ENCODE data around the gene ZNF592.
A peak's percentile ranks its signal among the peaks of the same experiment; 100 is the strongest.

The ZNF592 gene

DNA sequence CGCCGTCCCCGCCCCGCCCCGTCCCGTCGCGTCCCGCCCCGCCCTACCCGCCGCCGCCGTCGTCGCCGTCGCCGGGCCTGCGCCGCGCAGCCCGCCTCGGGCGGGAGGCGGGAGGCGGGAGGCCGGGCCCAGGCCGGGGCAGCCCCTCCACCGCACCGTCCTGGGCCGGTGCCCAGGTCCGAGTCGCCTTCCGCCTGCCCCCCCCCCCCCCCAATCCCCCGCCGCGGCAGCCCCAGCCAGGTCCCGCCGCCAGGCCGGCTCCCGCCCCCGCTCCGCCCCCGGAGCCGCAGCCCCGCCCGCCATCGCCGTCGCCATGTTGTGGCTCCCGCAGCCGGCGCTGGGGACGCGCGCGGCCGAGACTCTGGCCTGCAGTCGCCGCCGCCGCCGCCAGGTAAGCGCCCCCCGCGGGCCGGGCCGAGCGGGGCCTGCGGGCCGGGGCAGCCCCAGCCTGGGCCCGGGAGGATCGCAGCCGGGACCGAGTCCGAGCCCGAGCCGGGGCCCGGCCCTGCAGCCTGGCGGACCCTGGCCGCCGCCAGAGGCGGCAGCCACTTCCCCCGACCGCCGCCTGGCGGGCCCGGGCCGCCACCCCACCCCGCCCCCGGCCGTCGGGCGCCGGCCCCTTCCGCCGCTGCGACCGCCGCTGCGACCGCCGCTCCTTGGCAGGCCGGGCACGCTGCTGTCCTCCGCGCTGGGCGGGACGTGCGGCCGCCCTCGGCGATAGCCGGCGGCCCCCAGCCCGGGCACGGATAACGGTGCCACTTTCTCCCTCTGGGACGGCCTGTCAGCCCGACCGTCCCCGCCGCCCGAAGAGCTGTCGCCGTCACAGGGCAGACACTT is at the start of gene ZNF592:
ZNF592 (plus strand) TSS at position 319 of the 837 bp plus-strand sequence. CDS start 34,084 bp downstream, outside the sequence.
- intact Hi-C loops (cut with micrococcal nuclease), result loop anchor here (1.0 kb wide), 2 partner anchors 32 to 94 kb away; partner anchors contain the start of genes SEC11A and WDR73
- Mint-ChIP-seq H3K4me3 (peak within 1 kb of the TSS; percentile 97), H3K27ac (peak within 1 kb of the TSS; percentile 98)

DNA sequence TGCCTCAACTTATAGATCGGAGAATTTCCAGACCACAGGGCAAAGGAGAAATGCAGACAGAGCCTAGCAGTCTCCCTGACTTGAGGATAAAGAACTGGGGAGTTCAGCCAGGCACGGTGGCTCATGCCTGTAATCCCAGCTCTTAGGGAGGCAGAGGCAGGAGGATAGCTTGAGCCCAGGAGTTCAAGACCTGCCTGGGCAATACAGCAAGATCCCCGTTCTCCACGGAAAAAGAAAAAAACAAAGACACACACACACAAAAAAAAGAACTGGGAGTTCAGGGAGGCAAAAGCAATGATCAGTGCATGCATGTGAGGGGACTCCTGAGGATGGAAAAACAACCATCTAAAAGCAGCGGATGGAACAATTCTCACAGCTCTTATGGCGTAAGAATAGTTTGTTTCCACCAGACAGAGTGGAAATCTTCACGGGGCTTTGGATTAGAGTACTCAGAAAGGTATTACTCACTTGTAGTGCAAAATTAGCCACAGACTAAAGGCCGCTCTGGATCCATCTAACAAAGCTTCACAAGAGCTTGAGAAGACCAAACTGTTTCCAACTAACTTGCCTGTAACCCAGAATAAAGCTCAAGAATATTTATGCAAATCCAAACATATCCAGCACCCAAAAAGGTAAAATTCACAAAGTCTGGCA is 48.7 kb upstream of the ZNF592 start:
- peak overlapping the region; percentile 62 for H3K27ac Mint-ChIP-seq
- H3K4me1 Mint-ChIP-seq (ENCODE audit: low read depth), result peaks cover 44% of the 10 kb centered on the region
- H3K4me3 Mint-ChIP-seq, result no peak overlapping the region
- peaks cover 18% of the 10 kb centered on the region for H3K36me3 Mint-ChIP-seq (ENCODE audit: low read depth)
- H3K9me3 Mint-ChIP-seq, result no peaks in the 10 kb centered on the region
- no peaks in the 10 kb centered on the region for H3K27me3 Mint-ChIP-seq
- intact Hi-C loops (cut with micrococcal nuclease), result no loop called here

More for the DNA sequence above, at the start of gene ZNF592:
- Mint-ChIP-seq H3K36me3 (ENCODE audit: low read depth) (peaks cover 47% of the 10 kb centered on the region), H3K27me3 (no peaks in the 10 kb centered on the region), H3K4me1 (ENCODE audit: low read depth) (peaks cover 70% of the 10 kb centered on the region), H3K9me3 (no peaks in the 10 kb centered on the region)

GRCh38 chr15:84702961-84703482 is 45.4 kb upstream of the ZNF592 start:
- Mint-ChIP-seq H3K9me3 (no peaks in the 10 kb centered on the region), H3K27me3 (no peaks in the 10 kb centered on the region), H3K36me3 (ENCODE audit: low read depth) (peaks cover 32% of the 10 kb centered on the region), H3K27ac (no peak overlapping the region), H3K4me3 (no peak overlapping the region), H3K4me1 (ENCODE audit: low read depth) (peaks cover 40% of the 10 kb centered on the region)
- intact Hi-C loops (cut with micrococcal nuclease), result no loop called here

GRCh38 chr15:84703808-84704207 is 44.6 kb upstream of the ZNF592 start:
- Mint-ChIP-seq H3K36me3 (ENCODE audit: low read depth) (peaks cover 39% of the 10 kb centered on the region), H3K4me3 (no peak overlapping the region), H3K27ac (no peak overlapping the region), H3K9me3 (no peaks in the 10 kb centered on the region), H3K4me1 (ENCODE audit: low read depth) (peaks cover 44% of the 10 kb centered on the region), H3K27me3 (no peaks in the 10 kb centered on the region)
- intact Hi-C loops (cut with micrococcal nuclease), result no loop called here

- peaks cover 57% of the 10 kb centered on the region for H3K36me3 Mint-ChIP-seq (ENCODE audit: low read depth)
- peak overlapping the region; percentile 91 for H3K4me3 Mint-ChIP-seq
- intact Hi-C loops (cut with micrococcal nuclease), result no loop called here
- no peaks in the 10 kb centered on the region for H3K27me3 Mint-ChIP-seq
- H3K4me1 Mint-ChIP-seq (ENCODE audit: low read depth), result peaks cover 38% of the 10 kb centered on the region
- no peaks in the 10 kb centered on the region for H3K9me3 Mint-ChIP-seq
- H3K27ac Mint-ChIP-seq, result no peak overlapping the region
These were observed 34.0 kb upstream of the ZNF592 start for GRCh38 chr15:84714372-84714771.

- intact Hi-C loops (cut with micrococcal nuclease), result loop anchor here (5.0 kb wide), 1 partner anchor 58 kb away; the partner anchor contains the start of gene NMB
- H3K4me1 Mint-ChIP-seq (ENCODE audit: low read depth), result peaks cover 40% of the 10 kb centered on the region
- peak overlapping the region; percentile 96 for H3K27ac Mint-ChIP-seq
- no peaks in the 10 kb centered on the region for H3K27me3 Mint-ChIP-seq
- H3K9me3 Mint-ChIP-seq, result no peaks in the 10 kb centered on the region
- peaks cover 52% of the 10 kb centered on the region for H3K36me3 Mint-ChIP-seq (ENCODE audit: low read depth)
- H3K4me3 Mint-ChIP-seq, result peak overlapping the region; percentile 91
These were observed 33.6 kb upstream of the ZNF592 start for GRCh38 chr15:84714821-84715220.

DNA sequence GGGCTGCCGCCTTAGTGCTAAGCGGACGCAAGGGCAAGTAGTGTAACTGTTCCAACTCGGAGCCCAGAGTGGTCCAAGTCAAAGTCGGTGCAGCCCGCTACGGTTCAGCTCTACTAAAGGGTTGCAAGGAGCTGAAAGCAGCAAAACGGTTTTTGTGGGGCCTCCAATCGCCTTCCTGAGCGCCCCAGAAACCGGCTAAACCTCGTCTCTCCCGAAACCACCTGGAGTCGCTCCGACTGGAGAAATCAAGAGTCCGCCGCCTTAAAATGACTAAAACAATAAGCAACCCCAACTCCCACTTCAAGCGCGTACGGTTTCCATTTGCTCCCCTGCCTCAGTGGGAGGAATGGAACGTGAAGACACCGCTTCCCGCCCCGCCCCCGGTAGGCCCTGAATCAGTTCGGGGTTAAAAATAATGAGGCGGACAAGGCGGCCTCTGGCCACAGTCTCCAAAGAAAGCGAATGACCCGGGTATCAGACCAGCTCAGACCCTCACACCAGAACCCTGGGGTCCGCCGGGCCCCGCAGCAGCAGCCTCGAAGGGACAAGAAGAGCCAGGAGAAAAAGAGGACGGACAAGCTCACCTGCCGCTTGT is 32.9 kb upstream of the ZNF592 start:
- intact Hi-C loops (cut with micrococcal nuclease), result loop anchor here (1.0 to 5.0 kb wide), 4 partner anchors 20 to 115 kb away; partner anchors contain the start of genes NMB and ZNF592
- Mint-ChIP-seq H3K27me3 (no peaks in the 10 kb centered on the region), H3K4me1 (ENCODE audit: low read depth) (peaks cover 40% of the 10 kb centered on the region), H3K36me3 (ENCODE audit: low read depth) (peaks cover 46% of the 10 kb centered on the region), H3K9me3 (no peaks in the 10 kb centered on the region), H3K4me3 (peak overlapping the region; percentile 91), H3K27ac (peak overlapping the region; percentile 96)

DNA sequence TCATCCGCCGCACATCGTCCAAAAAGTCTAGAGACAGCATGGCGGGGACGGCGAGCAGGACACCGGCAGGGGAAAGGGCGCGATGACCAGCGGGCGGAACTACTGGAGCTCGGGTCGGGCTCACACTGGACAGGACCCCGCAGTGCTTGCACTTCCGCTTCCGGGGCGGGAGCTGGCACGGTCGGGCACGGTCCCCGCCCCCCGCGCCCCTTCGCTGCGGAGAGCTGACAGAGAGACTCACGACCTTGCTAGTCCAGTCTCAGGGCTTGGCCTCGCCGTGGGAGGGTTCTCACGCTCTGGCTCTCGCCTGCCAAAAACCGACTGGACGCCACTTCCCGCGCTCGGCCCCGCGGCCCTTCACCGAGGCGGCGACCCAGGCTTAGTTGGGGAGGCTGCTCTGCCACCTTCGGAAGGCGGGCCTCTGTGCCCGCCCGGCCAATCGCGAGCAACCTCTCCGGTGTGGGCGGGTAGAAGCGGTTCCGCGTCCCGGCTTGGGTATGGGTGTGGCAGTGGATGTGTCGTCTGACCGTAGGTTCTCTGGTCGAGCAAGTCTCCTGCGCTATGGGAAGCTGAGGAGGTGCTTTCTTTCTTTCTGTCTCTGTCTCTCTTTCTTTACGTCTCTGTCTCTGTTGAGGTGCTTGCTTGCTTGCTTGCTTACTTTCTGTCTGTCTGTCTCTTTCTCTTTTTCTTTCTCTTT is 32.2 kb upstream of the ZNF592 start, which contains the start of gene SEC11A:
SEC11A (minus strand) TSS at position 104 of the 697 bp plus-strand sequence; CDS start at position 40, 64 bp downstream.
- Mint-ChIP-seq H3K27ac (peak within 1 kb of the TSS; percentile 96), H3K4me1 (ENCODE audit: low read depth) (peaks cover 43% of the 10 kb centered on the region), H3K27me3 (no peaks in the 10 kb centered on the region)

GRCh38 chr15:84721371-84721770 is 27.0 kb upstream of the ZNF592 start:
- Mint-ChIP-seq H3K4me1 (ENCODE audit: low read depth) (peaks cover 69% of the 10 kb centered on the region), H3K27ac (peak overlapping the region; percentile 85), H3K27me3 (no peaks in the 10 kb centered on the region), H3K36me3 (ENCODE audit: low read depth) (peaks cover 5% of the 10 kb centered on the region), H3K4me3 (peak overlapping the region; percentile 61), H3K9me3 (no peaks in the 10 kb centered on the region)
- intact Hi-C loops (cut with micrococcal nuclease), result no loop called here

More for the DNA sequence above, 32.2 kb upstream of the ZNF592 start, which contains the start of gene SEC11A:
- intact Hi-C loops (cut with micrococcal nuclease), result loop anchor here (1.0 to 5.0 kb wide), 4 partner anchors 19 to 116 kb away; partner anchors contain the start of genes NMB and ZNF592
- Mint-ChIP-seq H3K4me3 (peak within 1 kb of the TSS; percentile 91), H3K9me3 (no peaks in the 10 kb centered on the region), H3K36me3 (ENCODE audit: low read depth) (peaks cover 39% of the 10 kb centered on the region)

DNA sequence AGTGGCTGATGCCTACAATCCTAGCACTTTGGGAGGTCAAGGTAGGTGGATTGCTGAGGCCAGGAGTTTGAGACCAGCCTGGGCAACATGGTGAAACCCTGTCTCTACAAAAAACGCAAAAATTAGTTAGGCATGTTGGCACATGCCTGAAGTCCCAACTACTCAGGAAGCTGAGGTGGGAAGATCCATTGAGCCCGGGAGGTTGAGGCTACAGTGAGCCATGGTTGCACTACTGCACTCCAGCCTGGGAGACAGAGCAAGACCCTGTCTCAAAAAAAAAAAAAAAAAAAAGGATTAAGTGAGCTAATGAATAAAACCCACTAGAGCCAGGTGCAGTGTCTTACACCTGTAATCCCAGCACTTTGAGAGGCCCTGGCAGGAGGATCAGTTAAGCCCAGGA is 25.8 kb upstream of the ZNF592 start:
- Mint-ChIP-seq H3K27ac (no peak overlapping the region), H3K36me3 (ENCODE audit: low read depth) (no peaks in the 10 kb centered on the region), H3K9me3 (no peaks in the 10 kb centered on the region), H3K4me1 (ENCODE audit: low read depth) (peaks cover 78% of the 10 kb centered on the region), H3K27me3 (no peaks in the 10 kb centered on the region), H3K4me3 (no peak overlapping the region)
- intact Hi-C loops (cut with micrococcal nuclease), result no loop called here

- Mint-ChIP-seq H3K27ac (peak overlapping the region; percentile 93), H3K36me3 (ENCODE audit: low read depth) (no peaks in the 10 kb centered on the region), H3K4me1 (ENCODE audit: low read depth) (peaks cover 81% of the 10 kb centered on the region), H3K4me3 (peak overlapping the region; percentile 42), H3K9me3 (no peaks in the 10 kb centered on the region), H3K27me3 (no peaks in the 10 kb centered on the region)
- intact Hi-C loops (cut with micrococcal nuclease), result loop anchor here (1.0 kb wide), 1 partner anchor 10 kb away; no protein-coding TSS in a partner anchor
These were observed 23.3 kb upstream of the ZNF592 start for GRCh38 chr15:84725001-84725491.

DNA sequence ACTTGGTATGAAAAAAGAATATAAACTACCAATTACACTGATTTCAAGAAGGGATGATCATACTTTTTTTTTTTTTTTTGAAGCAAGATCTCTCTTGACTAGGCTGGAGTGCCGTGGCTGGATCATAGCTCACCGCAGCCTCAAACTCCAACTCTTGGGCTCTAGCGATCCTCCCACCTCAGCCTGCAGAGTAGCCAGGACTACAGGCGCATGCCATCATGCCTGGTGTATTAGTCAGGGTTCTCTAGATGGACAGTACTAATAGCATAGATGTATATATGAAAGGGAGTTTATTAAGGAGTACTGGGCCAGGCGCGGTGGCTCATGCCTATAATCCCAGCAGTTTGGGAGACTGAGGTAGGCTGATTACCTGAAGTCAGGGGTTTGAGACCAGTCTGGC is 21.0 kb upstream of the ZNF592 start:
- H3K36me3 Mint-ChIP-seq (ENCODE audit: low read depth), result no peaks in the 10 kb centered on the region
- H3K4me3 Mint-ChIP-seq, result no peak overlapping the region
- H3K9me3 Mint-ChIP-seq, result no peaks in the 10 kb centered on the region
- peak overlapping the region; percentile 93 for H3K27ac Mint-ChIP-seq
- intact Hi-C loops (cut with micrococcal nuclease), result no loop called here
- peaks cover 79% of the 10 kb centered on the region for H3K4me1 Mint-ChIP-seq (ENCODE audit: low read depth)
- no peaks in the 10 kb centered on the region for H3K27me3 Mint-ChIP-seq

DNA sequence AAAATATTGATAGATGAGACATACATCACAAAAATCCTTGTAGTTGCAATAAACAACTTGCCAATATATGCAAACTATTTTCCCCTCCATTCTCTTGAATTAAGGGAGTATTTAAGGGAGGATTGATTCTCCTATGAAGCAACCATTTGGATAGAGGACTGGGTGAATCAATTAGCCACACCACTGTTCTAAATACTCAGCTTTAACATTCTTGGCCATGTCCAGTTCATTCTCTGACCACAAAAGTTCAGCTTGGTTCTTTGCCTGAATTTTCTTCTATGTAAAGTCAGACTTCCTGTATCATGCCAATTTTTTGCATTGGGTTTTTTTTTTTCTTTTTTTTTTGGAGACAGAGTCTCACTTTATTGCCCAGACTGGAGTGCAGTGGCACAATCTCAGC is 16.6 kb upstream of the ZNF592 start:
- Mint-ChIP-seq H3K9me3 (no peaks in the 10 kb centered on the region), H3K27me3 (no peaks in the 10 kb centered on the region), H3K4me1 (ENCODE audit: low read depth) (peaks cover 80% of the 10 kb centered on the region), H3K27ac (peak overlapping the region; percentile 43), H3K36me3 (ENCODE audit: low read depth) (peaks cover 5% of the 10 kb centered on the region), H3K4me3 (no peak overlapping the region)
- intact Hi-C loops (cut with micrococcal nuclease), result no loop called here

Measured in dendritic cell treated with granulocyte-macrophage colony-stimulating factor and Interleukin-4, amounts not matched to agents 40 ng/mL and 50 ng/mL, for 4 days (primary cell).